Kidney (tissue), 14 donors: ENCODE data around the gene CD96. TPM values are rescaled to one million over a fixed set of nuclear protein-coding genes. Genes with fewer than 3 reads are reported as not detected.

Source experiments
- DNase-seq, 5 donors: peaks; one replicate each; pipeline ENCODE4 v3.0.0-alpha.2; 2013 to 2020
- FAIRE-seq: peaks from 2 replicates; lab custom pipeline; 2012; peaks lifted over from hg19 to GRCh38; lab: Jason Lieb, UNC
- H3K27ac ChIP-seq, 2 donors: one replicate each; pipeline ENCODE4 v1.7.0; 2013; ENCODE audit warnings: low read depth in 2 of 2, low read length in 2 of 2, inconsistent platforms in 1 of 2
- H3K27me3 ChIP-seq: one replicate; pipeline ENCODE4 v1.7.1; 2013; ENCODE audit warnings: low read length, inconsistent platforms; ENCODE audit not compliant: control insufficient read depth, insufficient read depth
- H3K36me3 ChIP-seq, 3 donors: one replicate each; pipeline versions ENCODE4 v1.7.0 to v1.7.1; 2013; ENCODE audit warnings: low read length in 3 of 3, control low read depth in 1 of 3, inconsistent platforms in 1 of 3; ENCODE audit not compliant: insufficient read depth in 3 of 3, control insufficient read depth in 2 of 3
- H3K4me1 ChIP-seq, 3 donors: one replicate each; pipeline versions ENCODE4 v1.7.0 to v1.7.1; 2013; ENCODE audit warnings: low read length in 3 of 3, inconsistent platforms in 1 of 3, low read depth in 1 of 3; ENCODE audit not compliant: control insufficient read depth in 2 of 3, insufficient read depth in 2 of 3
- H3K4me3 ChIP-seq, 3 donors: one replicate each; pipeline versions ENCODE4 v1.7.0 to v1.8.1; 2013; ENCODE audit warnings: low read length in 3 of 3, control low read depth in 1 of 3, inconsistent platforms in 1 of 3
- H3K9ac ChIP-seq, 3 donors: one replicate each; pipeline versions ENCODE4 v1.7.0 to v1.7.1; 2013; ENCODE audit warnings: low read length in 3 of 3, control low read depth in 1 of 3, inconsistent platforms in 1 of 3
- H3K9me3 ChIP-seq, 3 donors: one replicate each; pipeline versions ENCODE4 v1.7.0 to v1.7.1; 2013; ENCODE audit warnings: low read length in 3 of 3, control low read depth in 1 of 3, inconsistent platforms in 1 of 3; ENCODE audit not compliant: control insufficient read depth in 2 of 3, insufficient read depth in 1 of 3
- intact Hi-C: fragments of 100-400 bp; cut with DNase I; formaldehyde crosslinking; loops from one replicate; pipeline ENCODE4 v1.11.1; 2022
- polyA plus RNA-seq: library from polyadenylated mRNA; stranded (reverse); fragments of 350-450 nt; fragmentation: Illumina TruSeq; extraction: RNeasy Lipid Tissue Mini Kit (QIAGEN cat#74804); gene quantifications from one replicate; pipeline ENCODE4 v1.2.3, GENCODE V29; 2014; ENCODE audit warnings: low read depth, low replicate concordance; ENCODE audit not compliant: insufficient read depth
- total RNA-seq: library from RNA; stranded (reverse); fragmentation: NEBNext Ultra II Directional; extraction: Animal tissue kit (Norgen Biotek cat#: 25700); gene quantifications from one replicate; pipeline ENCODE4 v1.2.1, GENCODE V29; 2021
- TF ChIP-seq, protein P1 (sequence below): IDR thresholded peaks from 3 replicates; pipeline ENCODE4 v1.5.1; 2012; ENCODE audit warnings: mild to moderate bottlenecking, moderate library complexity, borderline replicate concordance; ENCODE audit not compliant: insufficient read depth; ENCODE audit errors: extremely low read depth
- donor health status: control.
- donor health status: control.
- donor health status: control.
- donor health status: control.
- donor health status: control.
- donor health status: DM: yes; HTN: yes; CAD: no.
- donor health status: Normal renal cell carcinoma (clear cell type).

Gene CD96
- total and polyA plus RNA-seq, 2 donors from 2014 or later = 0.09 to 9.5 TPM

DNA sequence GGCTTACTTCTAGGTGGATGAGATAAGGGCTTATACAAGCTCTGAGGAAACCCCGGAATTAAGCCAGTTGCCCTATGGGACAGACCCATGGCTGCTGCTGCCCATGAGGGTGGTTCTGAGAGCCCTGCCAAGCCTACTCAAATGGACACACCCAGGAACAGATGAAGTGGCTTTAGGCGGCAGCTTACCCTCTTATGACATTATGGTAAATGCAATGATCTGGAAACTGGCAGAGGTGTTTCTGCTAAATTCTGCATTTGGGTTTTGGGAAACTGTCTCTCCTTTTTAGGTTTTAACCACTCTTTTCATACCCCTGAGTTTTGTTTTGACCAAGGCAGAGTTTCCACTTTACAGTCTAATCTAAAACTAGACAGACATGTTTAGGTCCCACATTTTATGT, 62.1 kb downstream of the CD96 start:
- no peak for FAIRE-seq

DNA sequence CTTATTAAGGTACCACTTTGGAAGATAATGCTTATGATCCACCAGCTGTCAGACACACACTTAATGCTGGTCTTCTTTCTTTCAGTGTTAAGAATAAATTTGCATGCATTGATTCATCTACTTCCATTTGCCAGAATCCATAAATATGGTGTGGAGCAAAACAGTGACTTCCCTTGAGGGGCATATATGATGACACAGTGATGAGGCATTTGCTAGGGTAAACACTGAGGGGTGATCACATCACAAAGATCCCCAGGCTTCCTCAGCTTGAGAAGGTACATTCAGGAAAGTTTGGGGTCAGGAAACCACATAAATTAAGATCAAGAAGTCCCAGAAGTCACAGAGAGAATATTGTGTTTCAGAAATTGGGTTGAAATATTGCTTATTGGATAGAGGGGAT, 63.0 kb downstream of the CD96 start:
- Histone ChIP-seq H3K27me3 (no peaks in the 10 kb centered on the region), H3K9me3 (no peaks in the 10 kb centered on the region), H3K4me1 (no peaks in the 10 kb centered on the region), H3K4me3 (no peak overlapping the region), H3K36me3 (no peaks in the 10 kb centered on the region), H3K27ac (no peak overlapping the region), H3K9ac (no peak overlapping the region)
- FAIRE-seq = no peak
- intact Hi-C loops = no loop called here
- no peak for DNase-seq
- TF ChIP-seq, protein P1, sequence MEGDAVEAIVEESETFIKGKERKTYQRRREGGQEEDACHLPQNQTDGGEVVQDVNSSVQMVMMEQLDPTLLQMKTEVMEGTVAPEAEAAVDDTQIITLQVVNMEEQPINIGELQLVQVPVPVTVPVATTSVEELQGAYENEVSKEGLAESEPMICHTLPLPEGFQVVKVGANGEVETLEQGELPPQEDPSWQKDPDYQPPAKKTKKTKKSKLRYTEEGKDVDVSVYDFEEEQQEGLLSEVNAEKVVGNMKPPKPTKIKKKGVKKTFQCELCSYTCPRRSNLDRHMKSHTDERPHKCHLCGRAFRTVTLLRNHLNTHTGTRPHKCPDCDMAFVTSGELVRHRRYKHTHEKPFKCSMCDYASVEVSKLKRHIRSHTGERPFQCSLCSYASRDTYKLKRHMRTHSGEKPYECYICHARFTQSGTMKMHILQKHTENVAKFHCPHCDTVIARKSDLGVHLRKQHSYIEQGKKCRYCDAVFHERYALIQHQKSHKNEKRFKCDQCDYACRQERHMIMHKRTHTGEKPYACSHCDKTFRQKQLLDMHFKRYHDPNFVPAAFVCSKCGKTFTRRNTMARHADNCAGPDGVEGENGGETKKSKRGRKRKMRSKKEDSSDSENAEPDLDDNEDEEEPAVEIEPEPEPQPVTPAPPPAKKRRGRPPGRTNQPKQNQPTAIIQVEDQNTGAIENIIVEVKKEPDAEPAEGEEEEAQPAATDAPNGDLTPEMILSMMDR = no peak

More for the DNA sequence above, 62.1 kb downstream of the CD96 start:
- Histone ChIP-seq H3K27me3 (no peaks in the 10 kb centered on the region), H3K4me3 (no peak overlapping the region), H3K4me1 (no peaks in the 10 kb centered on the region), H3K36me3 (no peaks in the 10 kb centered on the region), H3K9me3 (no peaks in the 10 kb centered on the region), H3K27ac (no peak overlapping the region), H3K9ac (no peak overlapping the region)
- intact Hi-C loops = no loop called here
- TF ChIP-seq, protein P1 = no peak
- no peak for DNase-seq

DNA sequence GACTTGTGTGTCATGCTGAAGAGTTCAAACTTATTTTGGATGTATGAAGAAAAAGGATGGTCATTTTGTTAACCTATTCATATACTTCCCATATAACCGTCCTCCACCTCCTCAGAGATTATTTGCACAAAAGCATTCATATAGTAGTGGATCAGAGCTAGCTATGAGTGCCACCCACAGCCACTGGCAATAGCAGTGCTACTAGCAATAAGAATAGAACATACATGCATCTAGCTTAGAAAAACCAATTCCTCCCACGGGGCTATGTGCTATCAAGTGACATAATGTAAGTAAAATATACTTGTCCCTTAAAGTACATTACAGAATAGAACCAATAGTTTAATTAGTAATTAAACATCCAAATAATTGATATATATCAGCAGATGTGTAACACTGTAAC, 63.5 kb downstream of the CD96 start:
- H3K9me3 ChIP-seq = no peaks in the 10 kb centered on the region
- H3K36me3 ChIP-seq = no peaks in the 10 kb centered on the region
- H3K27ac ChIP-seq = no peak overlapping the region
- H3K4me3 ChIP-seq = no peak overlapping the region
- FAIRE-seq = no peak
- TF ChIP-seq, protein P1 = no peak
- no peak overlapping the region for H3K9ac ChIP-seq
- intact Hi-C loops = no loop called here
- no peaks in the 10 kb centered on the region for H3K4me1 ChIP-seq
- DNase-seq = no peak
- no peaks in the 10 kb centered on the region for H3K27me3 ChIP-seq
